A549 treated with AZD2906 at 1 μM for 4 hours (cell line): ENCODE data around the gene IL6ST. TPM values are rescaled to one million over a fixed set of nuclear protein-coding genes. Genes with fewer than 3 reads are reported as not detected.

Source experiments
- total RNA-seq: library from RNA; stranded (reverse); fragments of 200-300 nt; extraction: Qiagen RNA extraction; gene quantifications from 5 replicates; pipeline ENCODE4 v1.2.3, GENCODE V29; 2022

IL6ST gene
- 43.2 to 103 TPM (median 60.0 TPM) in 5 replicates for total RNA-seq

DNA sequence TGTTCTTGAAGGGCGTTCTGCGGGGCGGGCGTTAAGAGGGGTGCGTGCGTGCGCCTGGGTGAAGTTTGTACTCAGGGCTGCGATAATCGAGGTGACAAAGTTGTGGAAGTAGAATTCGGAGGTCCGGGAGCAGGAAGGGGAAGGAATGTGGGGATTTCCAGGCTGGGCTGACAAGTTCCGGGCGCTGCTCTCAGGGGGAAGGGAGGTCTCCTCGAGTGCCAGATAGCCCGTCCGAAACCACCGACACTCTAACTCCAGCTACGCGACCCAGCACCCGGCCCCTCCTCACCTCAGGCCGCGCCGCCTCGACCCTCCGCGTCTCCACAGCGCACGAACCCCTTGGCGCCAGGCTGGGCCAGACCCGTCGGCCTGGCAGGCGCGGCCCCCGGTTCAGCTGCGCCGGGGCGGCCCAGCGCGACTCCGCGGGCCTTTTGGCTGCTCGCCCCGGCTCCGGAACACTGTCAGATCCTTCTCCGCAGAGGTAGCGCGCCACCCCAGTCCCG is at the start of gene IL6ST:
Gene IL6ST, minus strand, starts transcription at position 469 of the 503 bp plus-strand sequence. CDS start 18,685 bp downstream, outside the sequence.

Other genes starting within 250 kb of the IL6ST start
- gene IL31RA, start 143.6 kb downstream of the IL6ST start, total RNA-seq: 1.1 to 1.4 TPM (median 1.2 TPM) in 5 replicates
- gene ANKRD55, start 238.4 kb upstream of the IL6ST start, total RNA-seq: 0.06 TPM in 1 of 5 replicates, not detected in the others